ENCODE measurements around the gene NPC1.

GRCh38 chr18:23495723-23496440 lies 90.4 kb downstream of the NPC1 start:
- TF ChIP-seq CTCF (IDR thresholded peaks at IDR 0.05) (no peak), POLR2A (IDR thresholded peaks at IDR 0.05) (no peak)
